NK-92 treated with Interleukin-12 subunit alpha and Interleukin-12 subunit beta, amount 100 ng/mL, for 24 hours (cell line): Measurements from ENCODE around the gene SPDYE4.

Experiments
- DNase-seq: peaks from one replicate; lab custom pipeline; 2025; lab: John Stamatoyannopoulos, UW

SPDYE4 gene

DNA sequence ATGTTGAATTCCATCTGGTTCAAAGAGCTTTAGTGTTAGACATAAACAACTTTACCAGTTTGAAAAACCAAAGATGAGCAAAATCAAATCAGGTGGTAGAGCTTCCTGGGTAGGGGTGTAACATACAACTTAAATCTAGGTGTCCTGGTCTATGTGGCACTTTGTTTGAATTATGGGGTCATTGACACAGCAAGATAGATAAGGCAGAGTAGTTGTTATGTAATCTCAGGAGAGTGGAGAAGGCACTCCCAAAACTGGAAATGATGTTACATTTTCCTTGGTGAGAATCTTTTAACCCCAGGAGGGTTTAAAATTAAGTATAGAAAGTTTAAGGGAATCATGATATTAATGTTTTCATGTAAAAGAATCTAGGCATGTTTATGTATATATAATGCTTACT, 45.6 kb downstream of the SPDYE4 start:
- no peak for DNase-seq

DNA sequence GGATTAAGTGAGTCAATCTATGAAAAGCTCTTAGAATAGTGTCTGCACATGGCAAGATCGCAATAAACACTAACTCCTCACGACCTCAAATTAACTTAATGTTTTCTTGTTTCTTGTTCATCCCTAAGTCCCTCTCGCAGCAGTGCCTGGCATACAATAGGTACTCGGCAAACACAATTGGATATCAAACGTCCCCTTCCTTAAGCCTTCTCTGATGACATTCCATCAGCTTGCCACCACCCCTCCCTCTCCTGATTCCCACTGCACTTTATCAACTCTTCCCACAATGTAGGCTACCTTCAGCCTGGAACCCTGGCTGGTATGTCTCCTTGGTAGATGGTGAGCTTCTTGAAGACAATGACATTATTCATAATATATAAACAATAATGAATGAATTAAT, 47.1 kb downstream of the SPDYE4 start:
- no peak for DNase-seq

DNA sequence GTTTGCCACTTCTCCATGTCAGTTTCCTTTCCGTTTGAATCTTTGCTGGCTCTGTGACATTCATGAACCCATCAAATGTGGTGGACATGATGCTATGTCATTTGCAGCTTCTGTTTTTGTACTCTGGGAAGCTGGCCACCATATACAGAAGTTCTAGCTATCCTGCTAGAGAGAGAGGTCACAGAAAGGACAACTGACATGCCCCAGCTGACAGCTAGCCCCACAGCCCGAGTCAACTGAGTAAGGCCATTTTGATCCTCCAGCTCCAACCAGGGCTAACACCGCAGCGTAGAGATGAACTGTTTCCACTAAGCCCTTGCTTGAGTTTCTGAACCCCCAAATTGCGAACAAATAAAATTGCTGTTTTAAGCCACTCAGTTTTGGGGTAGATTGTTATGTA, 47.5 kb downstream of the SPDYE4 start:
- no peak for DNase-seq

DNA sequence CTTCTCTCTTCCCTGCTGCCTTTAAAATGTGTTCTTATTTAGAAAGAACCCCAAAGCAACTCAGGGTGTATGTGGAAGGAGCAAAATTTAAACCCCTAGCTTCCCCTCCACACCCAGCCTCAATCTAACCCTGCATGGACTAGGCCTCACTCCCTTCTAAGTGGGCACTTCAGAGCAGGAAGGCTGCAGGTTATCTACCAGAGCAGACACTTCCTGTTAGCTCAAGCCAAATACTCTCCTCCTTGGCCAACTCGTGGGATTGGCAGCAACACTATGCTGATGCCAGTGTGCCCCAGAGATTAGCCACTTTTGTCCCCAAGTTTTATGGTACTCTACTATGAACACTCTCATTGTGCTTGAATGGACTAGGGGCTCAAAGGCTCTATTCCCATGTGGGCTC, 49.3 kb downstream of the SPDYE4 start:
- DNase-seq, result no peak

DNA sequence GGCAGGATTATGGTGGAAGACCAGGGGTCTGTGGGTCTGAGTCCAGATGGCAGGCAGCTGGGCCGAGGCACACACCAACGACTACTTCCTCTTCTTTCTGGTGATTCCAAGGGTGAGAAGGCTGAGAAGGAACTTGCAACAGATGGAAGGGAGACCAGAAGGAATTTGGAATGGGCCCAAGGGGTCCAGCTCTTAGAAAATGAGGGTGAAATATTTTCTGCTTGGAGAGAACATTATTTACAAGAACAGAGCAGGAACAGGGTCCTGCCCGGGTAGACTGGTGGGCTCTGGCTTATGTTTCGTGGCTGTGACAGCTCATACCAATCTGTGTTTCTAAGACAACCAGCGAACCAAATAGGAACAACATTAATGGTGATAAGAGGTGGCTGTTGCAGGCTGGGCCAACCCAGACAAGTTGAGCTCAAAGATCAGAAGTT, 50.3 kb downstream of the SPDYE4 start:
- no peak for DNase-seq

DNA sequence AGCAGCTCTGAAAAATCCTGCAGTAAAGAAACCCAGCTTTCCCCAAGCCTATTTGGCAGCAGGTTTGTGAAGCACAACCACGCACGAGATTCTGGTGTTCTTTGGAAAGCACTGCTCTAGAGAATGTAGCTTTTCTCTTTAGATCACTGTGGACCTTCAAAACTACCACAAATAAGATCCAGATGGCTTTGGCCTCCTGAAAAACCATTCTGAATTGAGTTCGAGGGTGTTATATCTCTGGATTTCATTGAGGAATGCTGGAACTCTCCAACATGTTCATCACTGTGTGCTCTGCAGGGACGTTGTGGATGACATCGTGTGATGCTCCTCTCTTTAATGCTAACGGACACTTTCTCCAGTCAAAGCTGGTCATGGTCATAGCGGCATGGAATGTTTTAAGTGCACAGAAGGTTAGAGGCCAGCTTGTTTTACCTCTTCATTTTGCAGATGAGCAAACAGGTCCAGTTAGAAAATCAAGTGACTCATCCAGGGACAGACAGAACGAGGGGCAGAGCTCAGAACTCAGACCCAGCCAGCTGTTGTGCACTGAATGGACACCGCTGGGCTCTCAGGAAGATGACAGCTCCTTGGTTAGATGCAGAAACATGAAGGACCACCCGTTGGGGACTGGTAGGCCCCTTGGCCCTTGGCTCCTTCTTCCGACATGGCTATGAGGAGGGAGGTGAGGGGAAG, 50.9 kb downstream of the SPDYE4 start:
- no peak for DNase-seq

DNA sequence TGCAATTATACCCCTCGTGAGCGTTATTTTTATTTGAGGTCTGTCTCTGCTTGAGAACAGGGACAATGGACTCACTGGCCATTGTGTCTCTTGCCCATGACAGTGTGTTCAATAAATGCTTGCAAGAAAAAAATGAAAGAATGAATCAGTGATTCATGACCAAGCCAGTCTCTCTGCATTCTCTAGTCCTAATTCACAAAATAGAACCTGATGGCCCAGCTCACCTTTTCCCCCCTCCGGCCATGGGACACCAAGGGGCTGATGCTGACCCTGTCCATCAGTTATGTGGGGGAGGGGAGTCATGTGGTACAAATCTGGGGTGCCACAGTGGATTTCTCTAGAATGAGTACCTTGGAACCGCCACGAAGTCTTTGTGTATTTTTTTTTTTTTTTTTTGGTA, 51.9 kb downstream of the SPDYE4 start:
- no peak for DNase-seq

DNA sequence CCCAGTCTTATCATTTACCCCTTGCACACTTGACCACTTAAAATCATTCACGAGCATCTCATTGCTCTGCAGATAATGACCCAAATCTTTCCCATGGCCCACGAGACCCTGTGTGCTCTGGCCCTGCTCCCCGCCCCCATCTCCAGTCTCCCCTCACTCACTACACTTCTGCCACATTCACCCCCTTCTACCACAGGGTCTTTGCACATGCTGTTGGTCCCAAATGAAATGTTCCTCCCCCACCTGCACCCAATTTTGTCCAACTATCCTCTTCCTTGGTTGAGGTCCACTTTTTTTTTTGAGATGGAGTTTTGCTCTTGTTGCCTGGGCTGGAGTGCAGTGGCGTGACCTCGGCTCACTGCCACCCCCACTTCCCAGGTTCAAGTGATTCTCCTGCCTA, 52.9 kb downstream of the SPDYE4 start:
- no peak for DNase-seq

DNA sequence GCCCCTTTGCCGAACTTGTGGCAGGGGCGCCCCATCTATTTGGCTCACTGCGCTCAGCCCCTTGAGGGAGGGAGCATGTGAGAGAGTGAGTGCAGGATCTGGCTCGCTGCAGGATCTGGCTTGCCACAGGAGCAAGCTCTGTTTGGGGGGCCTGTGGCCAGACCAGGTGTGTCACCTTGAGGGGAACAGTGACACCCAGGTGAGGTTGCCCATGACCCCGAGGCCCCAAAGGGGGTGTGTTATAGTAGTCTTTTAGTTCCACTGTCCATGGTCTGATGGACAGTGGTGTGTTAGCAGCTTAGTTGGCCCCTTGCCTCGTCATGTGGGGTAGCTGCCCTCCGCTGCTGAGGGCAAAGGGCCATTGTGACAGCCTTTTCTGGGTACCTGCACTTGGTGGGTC, 55.3 kb downstream of the SPDYE4 start:
- no peak for DNase-seq

DNA sequence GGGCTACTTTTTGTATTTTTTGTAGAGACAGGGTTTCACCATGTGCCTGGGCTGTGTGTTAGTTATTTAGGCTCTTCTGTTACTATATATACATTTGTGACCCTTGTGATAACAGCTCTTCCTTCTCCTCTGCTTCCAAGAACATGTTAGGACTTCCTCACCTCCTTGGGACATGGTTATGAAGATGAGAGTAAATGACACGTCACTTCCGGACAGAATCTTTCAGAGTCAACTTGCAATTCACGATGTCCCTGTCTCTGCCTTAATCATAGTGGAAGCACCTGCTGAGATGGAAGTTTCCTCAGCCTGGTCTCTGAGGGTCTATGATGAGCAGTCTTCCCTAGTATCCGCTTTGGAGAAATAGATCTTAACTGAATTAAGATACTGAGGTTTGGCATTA, 56.6 kb downstream of the SPDYE4 start:
- DNase-seq, result no peak

DNA sequence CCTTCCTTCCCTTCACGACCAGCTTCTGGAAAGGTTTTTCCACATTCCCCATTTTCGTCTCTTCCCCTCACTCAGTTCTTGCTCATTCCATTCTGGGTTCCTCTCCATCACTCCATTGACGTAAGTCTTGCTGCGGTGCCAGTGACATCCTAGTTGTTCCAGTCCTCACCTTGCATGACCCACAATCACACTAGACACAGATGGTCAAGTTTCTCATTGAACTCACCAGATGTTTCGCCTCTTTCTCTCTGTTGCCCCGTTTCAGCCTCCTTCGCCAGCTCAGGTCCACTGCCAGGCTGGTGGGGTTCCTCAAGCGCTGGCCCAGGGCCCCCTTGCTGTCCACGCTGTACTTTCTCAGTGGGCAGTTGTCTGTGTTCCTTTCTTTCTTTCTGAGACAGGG, 57.1 kb downstream of the SPDYE4 start:
- DNase-seq, result no peak
